ENCODE data around the gene CUX1.

- no peak for TF ChIP-seq CTCF (IDR thresholded peaks at IDR 0.05)
- TF ChIP-seq POLR2A (IDR thresholded peaks at IDR 0.05): no peak
Measured at GRCh38 chr7:102167254-102167653, 349.8 kb downstream of the CUX1 start.
